Measurements from ENCODE around the gene AHSP. TPM values are rescaled to one million over a fixed set of nuclear protein-coding genes. Genes with fewer than 3 reads are reported as not detected.

AHSP gene
- total and polyA plus RNA-seq, 4 donors, result 0.48 to 1,651 TPM; not detected in 2

- TF ChIP-seq NR2F2 (IDR thresholded peaks at IDR 0.05) (no peak), REST (IDR thresholded peaks at IDR 0.05) (no peak), CTCF (IDR thresholded peaks at IDR 0.05; ENCODE audit: low read depth, low read length, missing input control) (no peak), MAX (IDR thresholded peaks at IDR 0.05) (no peak), ZBTB33 (IDR thresholded peaks at IDR 0.05) (no peak), SP1 (IDR thresholded peaks at IDR 0.05) (no peak)
- Histone ChIP-seq H3K4me1 (ENCODE audit: control insufficient read depth in 4 of 4, insufficient read depth in 4 of 4, low read length in 3 of 4) (no peaks in the 10 kb centered on the region), H3K9me3 (ENCODE audit: control insufficient read depth in 4 of 4, low read length in 3 of 4) (peaks cover 3 to 18% (median 13%) of the 10 kb centered on the region in 4 donors), H3K27me3 (ENCODE audit: control insufficient read depth in 4 of 4, insufficient read depth in 4 of 4, low read length in 3 of 4) (no peaks in the 10 kb centered on the region), H3K27ac (ENCODE audit: low read depth in 1 of 2, low read length in 2 of 2) (no peak overlapping the region), H3K4me3 (ENCODE audit: low read depth in 1 of 3, low read length in 3 of 3) (no peak overlapping the region), H3K36me3 (ENCODE audit: control insufficient read depth in 4 of 4, insufficient read depth in 3 of 4, low read depth in 1 of 4, low read length in 3 of 4) (no peaks in the 10 kb centered on the region), H3K9ac (ENCODE audit: low read depth in 1 of 2, low read length in 2 of 2) (no peak overlapping the region)
- WGBS, result 53% methylated on average over 1 of the region's 1 CpG
- no peak for DNase-seq (ENCODE audit: low spot score)
Observed at GRCh38 chr16:31577411-31577810, 49.7 kb downstream of the AHSP start.

Other genes starting within 250 kb of the AHSP start
- gene ITGAX, start 172.7 kb upstream of the AHSP start, total RNA-seq, result 1 to 10 TPM; 2.5 to 9.6 TPM
- gene ITGAX, start 172.7 kb upstream of the AHSP start, polyA plus RNA-seq, result 1 to 10 TPM; 1.1 to 1.2 TPM
- gene ITGAD, start 134.6 kb upstream of the AHSP start, total RNA-seq, result 1 to 10 TPM; 2.0 to 3.6 TPM
- gene ITGAD, start 134.6 kb upstream of the AHSP start, polyA plus RNA-seq, result 1 to 10 TPM in 1 of 2 donors, under 1 TPM in 1; 0.04 to 2.1 TPM
- gene COX6A2, start 99.5 kb upstream of the AHSP start, total RNA-seq, result under 1 TPM in 1 of 2 donors, not detected in 1; 0.84 TPM
- gene COX6A2, start 99.5 kb upstream of the AHSP start, polyA plus RNA-seq, result 10 to 100 TPM in 1 of 2 donors, 1 to 10 TPM in 1; 8.0 to 36.7 TPM
- under 1 TPM; 0.25 to 0.84 TPM for gene ZNF843, start 85.1 kb upstream of the AHSP start, total RNA-seq
- gene ZNF843, start 85.1 kb upstream of the AHSP start, polyA plus RNA-seq, result under 1 TPM in 1 of 2 donors, not detected in 1; 0.35 TPM
- gene ARMC5, start 68.4 kb upstream of the AHSP start, total RNA-seq, result 10 to 100 TPM in 1 of 2 donors, 1 to 10 TPM in 1; 5.4 to 13.3 TPM
- 10 to 100 TPM; 10.1 to 12.6 TPM for gene ARMC5, start 68.4 kb upstream of the AHSP start, polyA plus RNA-seq
- 1 to 10 TPM; 4.2 to 6.8 TPM for gene TGFB1I1, start 55.7 kb upstream of the AHSP start, total RNA-seq
- gene TGFB1I1, start 55.7 kb upstream of the AHSP start, polyA plus RNA-seq, result 1 to 10 TPM; 4.9 to 8.3 TPM
- under 1 TPM in 1 of 2 donors, not detected in 1; 0.14 TPM for gene SLC5A2, start 44.8 kb upstream of the AHSP start, total RNA-seq
- 1 to 10 TPM in 1 of 2 donors, under 1 TPM in 1; 0.93 to 8.1 TPM for gene SLC5A2, start 44.8 kb upstream of the AHSP start, polyA plus RNA-seq
- gene RUSF1, start 19.5 kb upstream of the AHSP start, total RNA-seq, result 10 to 100 TPM; 47.3 to 73.1 TPM
- 10 to 100 TPM; 21.8 to 51.7 TPM for gene RUSF1, start 19.5 kb upstream of the AHSP start, polyA plus RNA-seq